Glomerular endothelial cell (primary cell): ENCODE measurements around the gene TCAF1. TPM values are rescaled to one million over a fixed set of nuclear protein-coding genes. Genes with fewer than 3 reads are reported as not detected.

ENCODE experiments used
- total RNA-seq: library from RNA; depleted of rRNA; stranded (reverse); fragments of >200 nt; gene quantifications from 2 replicates; pipeline ENCODE4 v1.2.3, GENCODE V29; 2015

Gene TCAF1
- total RNA-seq, 1 donor from 2014 or later, result 63.1 TPM

Other genes starting within 250 kb of the TCAF1 start
- gene CTAGE6, start 144.5 kb downstream of the TCAF1 start, total RNA-seq, result 0.39 and 0.88 TPM in 2 replicates
- 0.23 TPM in 1 of 2 replicates, not detected in the other for gene OR2F2, start 33.1 kb upstream of the TCAF1 start, total RNA-seq
- gene OR2F1, start 52.7 kb upstream of the TCAF1 start, total RNA-seq, result not detected in 2 replicates
- not detected in 2 replicates for gene OR6B1, start 98.1 kb upstream of the TCAF1 start, total RNA-seq
- gene OR2A5, start 146.8 kb upstream of the TCAF1 start, total RNA-seq, result not detected in 2 replicates
- gene OR2A25, start 167.6 kb upstream of the TCAF1 start, total RNA-seq, result not detected in 2 replicates
- not detected in 2 replicates for gene OR2A12, start 184.1 kb upstream of the TCAF1 start, total RNA-seq
- not detected in 2 replicates for gene OR2A2, start 207.4 kb upstream of the TCAF1 start, total RNA-seq
- not detected in 2 replicates for gene OR2A14, start 221.0 kb upstream of the TCAF1 start, total RNA-seq